NCI-H2196 (cell line): ENCODE data around the gene PTPRN.
"Not testable (repeated sequence)": the region's sequence is repeated elsewhere in the genome, so short reads cannot be mapped to it uniquely, and the experiment has no call there.

Experiments
- DNase-seq: peaks from one replicate; lab custom pipeline; 2025; ENCODE audit not compliant: unreplicated experiment; lab: John Stamatoyannopoulos, UW

The PTPRN gene

DNA sequence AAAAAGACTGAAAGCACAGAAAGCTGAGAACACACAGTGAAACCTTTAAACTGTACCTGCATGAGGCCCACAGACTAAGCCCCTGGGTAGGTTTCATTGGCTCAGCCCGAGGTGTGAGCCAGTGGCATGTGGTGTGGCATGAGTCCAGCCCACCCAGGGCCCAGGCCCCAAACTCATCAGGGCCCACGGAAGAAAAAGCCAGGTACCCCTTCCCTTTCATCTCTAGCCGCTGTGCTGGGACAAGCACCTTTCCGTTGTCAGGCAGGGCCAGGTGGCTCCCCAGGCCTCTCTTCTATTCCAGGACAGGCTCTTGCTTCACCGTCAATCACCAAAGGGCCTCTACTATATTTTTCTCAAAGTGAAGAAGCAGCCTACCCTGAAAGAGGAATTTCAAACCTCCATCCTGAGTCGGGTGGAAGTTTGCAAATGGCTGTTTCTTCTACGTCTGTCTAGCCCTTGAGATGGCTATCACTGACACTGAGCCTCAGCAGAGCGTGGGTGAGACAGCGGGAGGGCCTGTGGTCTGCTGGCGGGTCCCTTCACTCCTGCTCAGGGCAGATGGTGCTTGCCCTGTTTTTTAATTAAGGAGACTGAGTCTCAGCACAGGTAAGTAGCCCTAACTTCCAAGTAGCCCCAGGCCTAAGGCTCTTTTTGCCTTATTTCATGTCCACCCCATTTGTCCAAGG, 21.5 kb downstream of the PTPRN start:
- DNase-seq: no peak

DNA sequence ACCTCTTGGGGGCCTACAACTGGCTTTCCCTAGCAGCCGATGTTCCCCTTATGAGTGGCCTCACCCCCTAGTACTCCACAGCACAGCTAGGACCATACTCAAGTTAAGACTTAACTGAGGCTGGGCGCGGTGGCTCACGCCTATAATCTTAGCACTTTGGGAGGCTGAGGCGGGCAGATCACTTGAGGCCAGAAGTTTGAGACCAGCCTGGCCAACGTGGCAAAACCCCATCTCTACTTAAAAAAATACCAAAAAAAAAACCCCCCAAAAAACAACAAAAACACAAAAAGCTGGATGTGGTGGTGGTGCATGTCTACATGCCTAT, 22.1 kb downstream of the PTPRN start:
- not testable (repeated sequence) for DNase-seq

DNA sequence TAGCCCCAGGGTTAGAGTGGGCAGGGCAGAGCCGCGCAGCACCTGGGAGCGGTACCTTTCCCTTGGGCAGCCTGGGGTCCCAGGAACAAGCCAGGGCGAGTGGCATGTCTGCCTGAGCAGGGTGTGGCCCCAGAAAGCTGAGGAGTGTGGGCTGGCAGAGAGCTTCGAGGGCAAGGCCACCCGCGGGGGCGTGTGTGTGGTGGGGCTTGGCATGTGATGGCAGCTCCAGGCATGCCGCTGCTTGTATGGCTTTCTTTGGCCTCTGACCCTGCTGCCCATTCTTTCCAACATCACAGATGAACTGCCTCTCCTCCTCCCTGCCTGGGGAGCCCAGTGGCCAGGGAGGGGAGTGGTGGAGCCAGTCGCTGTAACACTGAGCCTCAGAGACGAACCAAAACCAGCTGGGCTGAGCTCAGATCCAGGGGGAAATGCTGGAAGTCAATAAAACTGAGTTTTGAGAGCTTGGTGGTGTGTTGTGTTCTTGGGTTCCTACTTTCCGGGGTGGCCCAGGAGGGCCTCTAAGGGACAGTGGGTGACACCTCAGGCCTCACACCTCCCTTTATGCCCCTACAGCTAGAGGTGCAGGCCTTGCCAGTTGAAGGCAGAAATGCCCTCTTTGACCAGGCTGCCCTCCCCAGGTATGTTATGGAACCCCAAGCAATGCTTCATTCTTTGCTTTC, 22.6 kb downstream of the PTPRN start:
- DNase-seq: no peak

DNA sequence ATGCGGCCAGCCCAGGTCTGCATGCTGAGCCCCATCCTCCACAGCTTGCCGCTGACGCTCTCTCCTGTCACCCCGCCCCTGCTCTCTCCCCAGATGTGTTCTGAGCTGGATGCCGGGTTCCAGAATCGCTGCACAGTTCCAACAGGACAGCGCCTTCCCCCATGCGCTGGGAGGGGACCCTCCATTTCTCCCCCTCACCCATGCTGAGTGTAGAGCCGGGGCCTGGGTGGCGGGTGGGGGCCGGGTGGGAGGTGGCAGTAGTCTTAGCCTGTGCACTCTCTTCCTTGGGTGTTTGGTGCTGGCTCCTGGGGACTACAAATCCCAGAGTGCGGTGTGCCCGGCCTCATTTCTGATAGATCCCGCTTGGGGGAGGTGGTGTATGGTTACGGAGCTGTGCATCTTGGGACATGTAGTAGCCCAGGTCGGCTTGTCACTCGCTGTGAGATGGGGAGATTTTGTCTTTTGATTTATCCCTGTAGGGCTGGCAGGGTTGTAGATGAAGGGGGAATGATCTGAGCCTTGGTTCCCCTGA, 23.2 kb downstream of the PTPRN start:
- DNase-seq: peak; percentile 13

DNA sequence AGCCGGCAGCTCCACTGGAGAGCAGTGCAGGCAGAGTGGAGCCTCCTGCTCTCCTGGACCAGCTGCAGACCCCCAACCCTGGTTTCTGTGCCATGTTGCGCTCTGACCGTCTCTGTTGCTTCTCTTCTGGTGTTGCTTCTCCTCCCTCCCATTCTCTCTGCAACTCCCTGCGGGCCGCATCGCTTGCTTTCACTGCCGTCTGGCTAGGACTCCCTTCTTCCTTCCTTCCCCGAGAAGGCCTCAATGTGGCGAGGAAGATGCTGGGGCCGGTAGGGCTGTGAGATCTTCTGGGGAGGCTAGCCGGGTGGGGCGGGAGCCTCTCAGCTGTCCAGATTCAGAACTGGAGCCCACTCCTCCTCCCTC, 23.8 kb downstream of the PTPRN start:
- no peak for DNase-seq

DNA sequence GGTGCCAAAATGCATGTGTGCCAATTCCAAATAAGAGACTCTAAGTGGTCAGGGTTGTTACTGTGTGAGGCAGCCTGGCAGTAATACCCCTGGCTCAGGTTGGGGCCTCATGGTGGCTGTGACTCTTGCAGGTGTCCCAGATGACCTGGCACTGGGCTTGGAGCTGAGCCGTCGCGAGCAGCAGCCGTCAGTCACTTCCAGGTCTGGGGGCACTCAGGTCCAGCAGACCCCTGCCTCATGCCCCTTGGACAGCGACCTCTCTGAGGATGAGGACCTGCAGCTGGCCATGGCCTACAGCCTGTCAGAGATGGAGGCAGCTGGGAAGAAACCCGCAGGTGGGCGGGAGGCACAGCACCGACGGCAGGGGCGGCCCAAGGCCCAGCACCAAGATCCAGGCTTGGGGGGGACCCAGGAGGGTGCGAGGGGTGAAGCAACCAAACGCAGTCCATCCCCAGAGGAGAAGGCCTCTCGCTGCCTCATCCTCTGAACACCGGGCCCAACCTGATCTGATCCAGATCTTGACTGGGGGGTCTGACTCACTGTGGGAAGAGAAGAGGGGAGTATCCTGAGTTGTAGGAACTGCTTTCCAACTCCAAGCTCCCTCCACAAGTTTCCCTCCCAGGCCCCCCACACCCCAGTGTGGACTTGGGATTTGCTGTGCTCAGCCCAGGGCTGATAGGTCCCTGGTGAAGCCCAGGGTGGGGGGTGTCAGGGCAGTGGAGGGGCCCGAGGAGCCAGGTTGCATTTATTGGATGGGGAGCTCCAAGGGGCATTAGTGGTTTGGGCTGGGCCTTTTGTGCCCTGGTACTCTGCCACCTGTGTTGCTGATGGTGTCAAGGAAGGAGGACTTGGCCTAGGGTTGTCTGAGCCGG, 24.5 kb downstream of the PTPRN start:
- no peak for DNase-seq

DNA sequence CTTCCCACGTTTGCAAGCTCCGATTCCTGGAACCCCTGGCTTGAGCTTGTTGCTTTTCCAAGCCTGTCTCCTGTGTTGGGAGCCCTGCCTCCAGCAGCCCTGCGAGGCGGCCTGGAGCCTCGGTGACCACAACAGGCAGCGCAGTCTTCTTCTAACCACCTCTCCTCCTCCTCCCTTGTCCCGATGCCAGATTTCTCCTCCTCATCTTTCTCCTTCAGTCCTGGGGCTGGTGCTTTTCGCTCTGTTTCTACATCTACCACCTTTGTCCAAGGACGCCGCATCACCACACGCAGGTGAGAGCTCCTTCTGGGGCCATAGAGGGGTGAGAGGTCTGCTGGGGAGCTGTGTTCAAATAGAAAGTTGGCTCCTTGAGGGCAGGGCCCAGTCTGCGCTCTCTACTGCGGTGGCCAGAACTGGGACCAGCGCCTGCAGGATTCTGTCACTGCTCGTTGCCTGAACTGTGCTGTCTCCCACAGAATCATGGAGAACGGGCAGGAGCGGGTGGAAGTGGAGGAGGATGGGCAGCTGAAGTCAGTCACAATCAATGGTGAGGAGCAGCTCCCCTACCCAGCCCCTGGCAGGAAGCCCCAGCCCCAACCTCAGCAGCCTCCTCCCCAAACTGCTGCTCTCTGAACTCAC, 26.1 kb downstream of the PTPRN start:
- DNase-seq: no peak

DNA sequence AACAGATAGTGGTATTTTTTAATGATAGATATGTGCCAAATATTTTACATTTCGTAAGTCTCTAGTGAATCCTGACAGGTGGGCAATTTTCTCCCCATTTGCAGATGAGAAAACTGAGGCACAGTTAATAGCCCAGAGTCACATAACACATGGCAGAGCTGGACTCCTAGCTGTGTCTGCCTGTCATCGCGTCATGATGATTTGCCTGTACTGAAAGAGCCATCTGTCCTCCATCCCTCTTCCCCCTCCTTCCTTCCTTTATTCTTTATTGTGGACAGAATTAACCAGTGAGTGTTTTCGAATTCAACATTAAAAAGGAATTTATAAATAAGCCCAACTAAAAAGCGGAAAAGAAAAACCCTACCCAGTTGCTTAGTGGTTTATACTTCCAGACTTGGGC, 26.8 kb downstream of the PTPRN start:
- DNase-seq: no peak

DNA sequence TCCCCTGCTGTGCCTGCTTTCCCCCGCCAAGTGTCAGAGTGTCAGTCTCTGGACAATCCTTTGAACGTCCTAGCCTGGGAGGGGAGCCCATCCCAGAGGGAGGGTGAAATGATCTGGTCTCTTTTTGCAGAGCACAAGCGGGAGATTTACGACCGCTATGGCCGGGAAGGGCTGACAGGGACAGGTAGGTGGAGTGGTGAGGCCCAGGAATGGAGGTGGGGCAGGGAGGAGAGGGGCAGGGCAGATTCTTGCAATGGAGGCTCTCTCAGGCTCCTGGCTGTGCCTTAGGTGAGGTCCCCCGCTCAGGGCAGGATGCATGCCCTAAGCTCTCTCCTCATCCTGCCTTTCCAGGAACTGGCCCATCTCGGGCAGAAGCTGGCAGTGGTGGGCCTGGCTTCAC, 27.6 kb downstream of the PTPRN start:
- DNase-seq: no peak

DNA sequence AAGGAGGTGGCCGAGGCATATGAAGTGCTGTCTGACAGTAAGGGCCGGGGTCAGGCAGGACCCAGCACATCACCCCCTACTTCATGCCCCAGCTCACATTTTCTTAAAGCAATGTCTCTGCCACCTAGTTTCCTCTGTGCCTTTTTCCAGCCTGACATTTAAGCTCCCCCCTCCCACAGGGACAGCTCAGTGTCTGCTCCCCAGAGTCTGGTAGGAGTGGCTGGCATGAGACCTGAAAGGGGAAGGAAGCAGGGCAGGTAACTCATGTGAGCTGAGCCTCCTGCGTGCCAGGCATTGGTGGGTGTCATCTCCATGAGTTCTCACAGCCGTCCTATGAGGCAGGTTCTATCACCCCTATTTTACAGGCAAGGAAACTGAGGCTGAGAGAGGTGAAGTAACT, 28.6 kb downstream of the PTPRN start:
- no peak for DNase-seq

DNA sequence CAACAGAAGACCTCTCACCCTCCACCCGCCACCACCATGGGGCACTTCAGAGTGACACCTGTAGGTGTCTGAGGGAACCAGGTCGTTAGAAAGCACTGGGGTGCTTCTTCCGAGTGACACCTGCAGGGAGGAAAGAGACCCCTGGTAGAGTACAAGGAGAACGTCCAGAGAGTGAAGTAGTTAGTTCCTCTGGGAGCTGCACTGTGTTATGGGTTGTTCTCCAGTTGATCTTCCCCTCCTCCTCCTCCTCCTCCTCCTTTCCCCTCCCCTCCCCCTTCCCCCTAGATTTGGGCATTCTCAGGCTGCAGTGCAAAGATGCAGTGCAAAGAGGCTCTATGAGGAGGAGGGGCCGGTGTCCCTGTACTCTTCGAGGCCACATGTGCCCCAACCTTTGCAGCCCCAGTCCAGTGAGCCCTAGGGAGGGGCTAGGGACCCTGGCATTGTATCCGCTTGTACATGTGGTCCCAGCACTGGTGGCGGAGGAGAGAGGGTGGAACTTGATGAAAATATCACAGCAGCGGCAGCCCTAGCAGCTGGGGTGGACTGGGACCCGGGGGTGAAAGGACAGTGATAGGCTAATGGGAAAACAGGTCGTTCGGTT, 29.2 kb downstream of the PTPRN start:
- DNase-seq: no peak

DNA sequence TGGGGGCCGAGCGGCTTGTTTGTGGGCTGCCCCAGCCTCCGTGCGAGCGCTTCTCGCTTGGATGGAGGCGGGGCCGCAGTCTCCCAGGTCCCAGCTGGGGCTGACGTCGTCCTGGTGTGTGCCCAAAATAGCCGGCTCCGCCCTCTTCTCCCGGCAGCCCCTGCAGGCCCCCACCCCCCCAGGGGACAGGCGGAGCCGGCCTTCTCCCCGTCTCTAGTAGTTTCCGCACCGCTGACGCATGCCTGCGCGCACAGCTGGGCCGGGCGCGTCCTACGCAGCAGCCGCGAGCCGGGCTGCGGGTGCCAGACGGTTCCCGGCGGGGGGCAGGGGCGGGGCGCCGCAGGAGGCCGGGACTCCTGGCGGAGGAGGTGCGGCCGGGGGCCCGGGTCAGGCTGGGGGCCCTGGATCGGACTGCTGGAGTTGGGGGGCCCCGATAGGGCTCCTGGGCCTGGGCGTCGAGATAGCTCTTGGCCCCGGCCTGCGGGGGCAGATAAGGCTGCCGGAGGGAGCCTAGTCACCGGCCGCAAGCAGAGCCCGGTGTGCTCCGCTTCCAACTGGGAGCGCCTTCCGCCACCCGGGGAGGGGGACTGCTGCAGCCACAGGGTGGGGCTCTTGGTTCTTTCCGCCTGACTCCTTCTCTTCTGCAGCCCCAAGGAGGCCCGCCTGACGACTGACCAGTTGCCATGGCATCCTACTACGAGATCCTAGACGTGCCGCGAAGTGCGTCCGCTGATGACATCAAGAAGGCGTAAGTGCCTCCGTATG, 29.9 kb downstream of the PTPRN start, which contains the start of gene DNAJB2:
Gene DNAJB2 (plus strand): TSS at position 216 of the 765 bp plus-strand sequence. CDS start 468 bp downstream, at position 684.
- DNase-seq: peak; percentile 98

DNA sequence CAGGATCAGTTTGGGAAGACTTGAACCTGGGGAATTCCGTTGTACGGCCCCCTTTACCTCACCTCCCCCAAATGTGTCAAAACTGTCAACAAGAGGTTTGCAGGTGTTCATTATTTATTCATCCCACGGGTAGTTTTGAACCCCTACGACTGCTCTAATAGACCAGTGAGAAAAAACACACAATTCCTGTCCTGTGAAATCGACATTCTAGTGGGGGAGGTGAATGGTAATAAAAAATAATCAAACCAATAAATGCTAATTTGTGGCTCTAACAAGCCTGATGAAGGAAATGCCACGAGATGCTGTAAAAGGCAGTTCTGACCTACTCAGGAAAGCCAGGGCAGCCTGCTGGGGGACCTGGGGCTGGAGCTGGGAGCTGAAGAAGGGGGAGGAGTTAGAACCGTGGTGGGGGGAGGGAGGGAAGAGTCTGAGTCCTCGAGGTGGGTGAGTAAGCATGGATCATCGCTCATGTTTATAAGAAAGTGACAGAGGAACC, 30.5 kb downstream of the PTPRN start:
- no peak for DNase-seq

DNA sequence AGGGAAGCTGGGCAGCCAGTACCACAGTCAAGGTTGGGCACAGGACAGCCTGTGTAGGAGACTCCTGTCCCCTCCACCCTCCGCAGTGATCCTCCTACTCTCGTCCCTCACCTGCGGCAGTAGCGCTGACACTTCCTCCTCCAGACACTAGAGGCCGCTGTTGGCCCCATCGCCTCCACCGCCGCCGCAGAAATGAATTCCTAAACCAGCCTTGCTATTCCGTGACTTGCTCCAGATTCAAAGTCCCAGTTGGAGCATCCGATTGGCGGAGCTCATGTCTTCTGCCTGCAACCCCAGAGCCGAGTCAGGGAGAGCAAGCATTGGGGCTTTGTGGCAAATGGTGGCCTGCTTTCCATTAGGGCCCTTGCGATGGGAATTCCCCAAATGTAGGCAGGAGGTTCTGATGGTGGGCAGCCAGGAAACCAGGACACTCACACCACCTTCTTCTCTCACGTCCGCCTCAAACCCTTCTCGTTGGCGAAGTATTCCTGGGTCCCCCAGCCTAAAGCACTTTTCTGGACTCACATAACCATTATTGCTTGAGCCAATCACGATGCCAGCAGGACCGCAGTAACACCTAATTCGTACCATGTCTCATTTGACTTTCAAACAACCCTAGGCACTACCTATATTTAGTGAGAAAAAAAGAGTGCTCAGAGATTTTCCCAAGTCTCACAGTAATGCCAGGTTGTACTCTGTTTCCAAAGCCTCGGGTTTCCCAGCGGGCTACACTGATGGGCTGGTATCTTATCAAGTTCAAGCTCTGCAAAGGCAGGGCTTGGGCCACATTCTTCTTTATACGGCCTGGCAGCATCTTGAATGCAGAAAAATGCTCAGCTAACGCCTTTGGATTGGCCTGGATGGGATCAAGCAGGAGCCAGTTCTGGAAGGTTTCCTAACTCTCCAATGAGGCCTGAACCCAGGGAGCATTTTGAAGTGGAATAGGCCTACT, 31.2 kb downstream of the PTPRN start:
- peak; percentile 79 for DNase-seq

DNA sequence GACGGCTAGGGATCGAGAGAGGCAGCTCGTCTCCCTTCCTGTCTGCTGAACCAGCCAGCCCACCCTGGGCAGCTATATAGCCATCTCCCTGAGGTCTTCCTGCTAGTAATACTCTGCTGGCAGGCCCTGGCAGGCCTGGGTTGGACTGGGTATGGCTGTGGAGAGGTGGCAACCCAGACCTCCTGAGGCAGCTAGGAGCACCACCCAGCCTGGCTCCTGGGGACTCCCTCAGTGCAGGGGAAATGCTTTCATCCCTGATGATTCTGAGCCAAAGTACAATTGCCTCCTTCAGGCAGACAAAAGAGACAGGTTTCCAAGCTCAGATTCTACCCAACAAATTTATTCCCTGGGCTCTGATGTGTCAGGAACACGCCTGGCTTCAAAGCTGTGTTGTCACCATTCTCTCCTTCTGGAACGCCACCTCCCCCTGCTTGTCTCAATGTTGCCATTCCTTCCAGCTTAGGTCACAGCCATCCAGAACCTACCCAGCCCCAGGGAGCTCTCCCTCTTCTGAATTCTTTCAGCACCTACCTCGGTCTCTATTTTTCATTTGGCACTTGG, 34.8 kb downstream of the PTPRN start:
- DNase-seq: peak; percentile 37

DNA sequence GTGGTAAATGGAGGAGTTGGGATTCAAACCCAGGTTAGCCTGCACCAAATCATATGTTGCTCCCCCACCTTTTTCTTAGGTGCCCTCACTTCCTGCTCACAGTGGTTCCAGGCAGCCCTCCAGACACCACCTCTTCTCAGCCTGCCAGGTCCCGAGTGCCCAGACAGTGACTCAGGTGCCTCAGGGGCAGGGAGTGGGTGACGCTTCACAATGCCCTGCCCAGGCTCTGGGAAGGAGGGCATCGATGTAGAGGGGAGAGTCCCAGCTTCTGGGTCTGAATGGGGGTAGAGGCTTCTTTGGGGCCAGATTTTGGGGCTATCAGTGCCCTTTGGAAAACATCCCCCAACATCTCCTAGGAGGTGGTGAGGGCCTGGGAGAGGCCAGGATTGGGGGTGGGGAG, 35.3 kb downstream of the PTPRN start:
- DNase-seq: no peak

DNA sequence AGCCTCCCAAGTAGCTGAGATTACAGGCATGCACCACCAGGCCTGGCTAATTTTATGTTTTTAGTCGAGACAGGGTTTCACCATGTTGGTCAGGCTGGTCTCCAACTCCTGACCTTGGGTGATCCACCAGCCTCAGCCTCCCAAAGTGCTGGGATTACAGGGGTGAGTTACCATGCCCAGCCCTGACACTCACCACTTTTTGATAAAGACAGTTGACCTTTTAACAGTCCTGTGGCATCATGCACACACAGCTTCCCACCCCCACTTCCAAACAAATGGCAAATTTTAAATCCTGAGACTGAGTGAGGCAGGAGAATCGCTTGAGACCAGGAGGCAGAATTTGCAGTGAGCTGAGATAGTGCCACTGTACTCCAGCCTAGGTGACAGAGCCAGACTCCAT, 36.2 kb downstream of the PTPRN start:
- no peak for DNase-seq

DNA sequence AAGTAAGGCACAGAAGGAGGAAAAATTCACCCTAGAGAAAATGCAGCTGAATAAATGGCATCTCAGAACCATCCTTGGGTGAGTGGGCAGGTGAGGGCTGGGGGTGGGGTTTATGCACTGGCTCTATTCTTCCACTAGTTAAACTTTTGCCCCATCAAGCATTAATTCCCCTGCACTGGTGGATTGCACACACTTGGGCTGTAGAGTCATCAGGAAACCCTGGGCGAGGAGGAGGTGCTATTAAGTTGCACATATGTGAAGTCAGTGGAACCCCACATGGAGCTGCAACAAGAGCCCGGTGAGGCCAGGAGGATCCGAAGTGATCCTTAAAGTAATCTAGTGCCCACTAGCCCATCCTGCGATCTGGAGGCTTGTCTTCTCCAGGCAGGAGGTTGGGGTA, 36.8 kb downstream of the PTPRN start:
- no peak for DNase-seq

DNA sequence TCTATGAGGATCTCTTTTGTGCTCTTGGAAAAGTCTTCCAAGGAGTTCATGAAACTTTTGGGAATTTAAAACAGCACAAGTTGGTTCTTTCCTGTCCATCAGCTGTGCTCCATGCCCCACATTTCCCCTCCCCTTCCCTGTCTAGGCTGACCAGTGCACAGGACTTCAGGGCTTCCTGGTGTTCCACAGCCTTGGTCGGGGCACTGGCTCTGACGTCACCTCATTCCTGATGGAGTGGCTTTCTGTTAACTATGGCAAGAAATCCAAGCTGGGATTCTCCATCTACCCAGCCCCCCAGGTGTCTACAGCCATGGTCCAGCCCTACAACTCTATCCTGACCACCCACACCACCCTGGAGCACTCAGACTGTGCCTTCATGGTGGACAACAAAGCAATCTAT, 38.2 kb downstream of the PTPRN start:
- DNase-seq: no peak
